Measurements from ENCODE around the gene GSN. TPM values are rescaled to one million over a fixed set of nuclear protein-coding genes. Genes with fewer than 3 reads are reported as not detected.

GSN gene
- total and polyA plus RNA-seq, 8 donors, result 215 to 909 (median 531) TPM

DNA sequence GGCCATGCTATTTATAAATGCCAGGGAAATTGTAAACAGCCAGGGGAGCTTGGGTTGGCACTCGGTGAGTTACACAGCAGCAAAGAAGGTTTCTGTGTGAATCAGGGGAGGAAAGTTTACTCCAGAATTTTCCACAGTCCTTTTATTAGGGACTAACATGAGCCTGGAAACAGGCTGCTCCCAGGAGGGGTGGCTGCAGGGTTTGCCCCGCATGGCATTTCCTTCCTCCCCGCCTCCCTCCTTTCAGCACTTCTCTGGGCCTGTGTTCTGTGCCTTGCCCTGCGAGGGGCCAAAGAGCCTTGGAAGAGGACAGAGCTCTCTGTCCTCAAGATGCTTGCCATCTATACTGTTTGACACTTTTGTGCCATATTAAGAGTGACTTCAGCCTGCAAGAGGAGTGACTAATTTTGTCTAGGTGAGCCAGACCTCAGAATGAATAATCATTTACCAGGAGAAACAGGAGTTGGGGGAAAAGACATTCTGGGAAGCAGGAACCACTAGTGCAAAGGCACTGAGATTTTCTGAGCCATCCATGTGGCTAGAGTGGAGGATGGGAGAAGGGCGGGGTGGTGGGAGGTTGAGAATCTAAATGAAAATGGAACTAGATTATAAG, 1.8 kb downstream of the GSN start:
- intact Hi-C loops (cut with DNase I; ENCODE audit: low total_unique reads), result loop anchor here (5.0 kb wide), 1 partner anchor 57 kb away; no protein-coding TSS in a partner anchor
- DNase-seq, result no peak
- Histone ChIP-seq H3K27me3 (no peaks in the 10 kb centered on the region), H3K9me3 (no peaks in the 10 kb centered on the region), H3K36me3 (peaks cover 0 to under 1% (median 0%) of the 10 kb centered on the region in 4 donors), H3K4me1 (peaks cover 44 to 81% (median 66%) of the 10 kb centered on the region in 4 donors), H3K27ac (peak overlapping the region; percentile 93 to 96 (median 95)), H3K4me3 (peak overlapping the region; percentile 79 to 90 (median 88))
- TF ChIP-seq, protein P1, sequence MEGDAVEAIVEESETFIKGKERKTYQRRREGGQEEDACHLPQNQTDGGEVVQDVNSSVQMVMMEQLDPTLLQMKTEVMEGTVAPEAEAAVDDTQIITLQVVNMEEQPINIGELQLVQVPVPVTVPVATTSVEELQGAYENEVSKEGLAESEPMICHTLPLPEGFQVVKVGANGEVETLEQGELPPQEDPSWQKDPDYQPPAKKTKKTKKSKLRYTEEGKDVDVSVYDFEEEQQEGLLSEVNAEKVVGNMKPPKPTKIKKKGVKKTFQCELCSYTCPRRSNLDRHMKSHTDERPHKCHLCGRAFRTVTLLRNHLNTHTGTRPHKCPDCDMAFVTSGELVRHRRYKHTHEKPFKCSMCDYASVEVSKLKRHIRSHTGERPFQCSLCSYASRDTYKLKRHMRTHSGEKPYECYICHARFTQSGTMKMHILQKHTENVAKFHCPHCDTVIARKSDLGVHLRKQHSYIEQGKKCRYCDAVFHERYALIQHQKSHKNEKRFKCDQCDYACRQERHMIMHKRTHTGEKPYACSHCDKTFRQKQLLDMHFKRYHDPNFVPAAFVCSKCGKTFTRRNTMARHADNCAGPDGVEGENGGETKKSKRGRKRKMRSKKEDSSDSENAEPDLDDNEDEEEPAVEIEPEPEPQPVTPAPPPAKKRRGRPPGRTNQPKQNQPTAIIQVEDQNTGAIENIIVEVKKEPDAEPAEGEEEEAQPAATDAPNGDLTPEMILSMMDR (IDR thresholded peaks at IDR 0.05), result no peak
- TF ChIP-seq POLR2AphosphoS5 (IDR thresholded peaks at IDR 0.05) (no peak), POLR2A (IDR thresholded peaks at IDR 0.05) (no peak), EP300 (IDR thresholded peaks at IDR 0.05) (no peak)
- WGBS, 5 donors, result 35 to 59% (median 48%) methylated on average over 5 of the region's 5 CpGs

DNA sequence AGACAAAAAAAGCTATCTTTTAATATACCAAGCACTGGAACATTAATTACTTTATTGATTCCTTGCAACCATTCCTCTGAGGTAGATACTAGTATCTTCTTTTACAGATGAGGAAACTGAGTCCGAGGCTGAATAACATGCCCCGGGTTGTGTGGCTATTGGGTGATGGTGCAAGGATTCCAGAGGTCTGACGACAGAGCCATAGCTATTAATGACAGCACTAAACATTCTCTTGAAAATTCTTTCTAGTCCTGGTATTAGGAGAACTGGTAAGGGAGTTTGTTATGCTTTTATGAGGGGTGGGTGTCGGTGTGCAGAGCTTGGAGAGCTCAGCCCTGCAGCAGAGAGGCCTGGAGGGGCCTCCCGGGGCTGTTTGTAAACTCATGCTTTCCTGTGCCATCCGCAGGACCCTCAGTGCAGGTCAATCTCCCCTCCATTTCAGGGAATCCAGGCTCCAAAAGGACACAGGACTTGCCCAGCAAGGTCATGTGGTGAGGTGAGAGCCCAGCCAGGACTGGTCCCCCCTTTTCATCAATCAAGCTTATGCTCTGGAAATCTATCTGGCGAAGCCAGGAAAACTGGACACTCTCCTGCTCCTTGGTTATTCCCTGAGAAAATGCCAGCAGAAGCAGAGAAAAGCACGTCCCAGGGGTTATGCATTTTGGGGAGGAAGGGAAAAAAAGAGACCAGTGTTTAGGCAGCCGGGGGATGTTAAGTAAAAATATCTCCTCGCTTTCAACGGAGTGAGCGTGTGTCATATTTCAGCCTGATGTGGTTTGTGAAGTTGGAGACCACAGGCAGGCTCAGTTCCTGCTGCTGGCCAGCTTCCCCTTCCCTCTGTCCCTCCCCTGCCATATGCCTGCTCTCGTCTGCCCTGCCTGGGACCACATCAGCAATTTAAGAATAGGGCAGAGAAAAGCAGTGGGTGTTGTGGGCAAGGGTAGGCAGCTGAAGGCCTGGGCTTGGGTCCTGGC, 3.7 kb downstream of the GSN start:
- peak in 1 of 2 donors; percentile 78 for DNase-seq
- intact Hi-C loops (cut with DNase I; ENCODE audit: low total_unique reads), result no loop called here
- TF ChIP-seq, protein P1 (IDR thresholded peaks at IDR 0.05), result no peak
- TF ChIP-seq POLR2AphosphoS5 (IDR thresholded peaks at IDR 0.05), result peak in 1 of 3 donors; percentile 23
- peak overlapping the region in 3 of 4 donors; percentile 1 to 89 (median 19) for H3K4me3 ChIP-seq
- H3K9me3 ChIP-seq, result no peaks in the 10 kb centered on the region
- 48 to 71% (median 64%) methylated on average over 13 of the region's 13 CpGs for WGBS, 5 donors
- H3K27ac ChIP-seq, result peak overlapping the region; percentile 47 to 96 (median 95)
- H3K36me3 ChIP-seq, result peaks cover 0 to 9% (median 0%) of the 10 kb centered on the region in 4 donors
- no peaks in the 10 kb centered on the region for H3K27me3 ChIP-seq
- H3K4me1 ChIP-seq, result peaks cover 48 to 93% (median 79%) of the 10 kb centered on the region in 4 donors

GRCh38 chr9:121272401-121272948, 4.5 kb downstream of the GSN start:
- intact Hi-C loops (cut with DNase I; ENCODE audit: low total_unique reads), result no loop called here
- no peaks in the 10 kb centered on the region for H3K27me3 ChIP-seq
- peaks cover 48 to 92% (median 81%) of the 10 kb centered on the region in 4 donors for H3K4me1 ChIP-seq
- WGBS, 5 donors, result 71 to 89% (median 73%) methylated on average over 6 of the region's 6 CpGs
- no peaks in the 10 kb centered on the region for H3K9me3 ChIP-seq
- TF ChIP-seq, protein P1 (IDR thresholded peaks at IDR 0.05), result no peak
- TF ChIP-seq EP300 (IDR thresholded peaks at IDR 0.05), result no peak
- no peak for TF ChIP-seq POLR2AphosphoS5 (IDR thresholded peaks at IDR 0.05)
- TF ChIP-seq POLR2A (IDR thresholded peaks at IDR 0.05), result no peak
- DNase-seq, result no peak
- peaks cover 0 to 9% (median 0%) of the 10 kb centered on the region in 4 donors for H3K36me3 ChIP-seq
- H3K27ac ChIP-seq, result peak overlapping the region; percentile 65 to 96 (median 95)
- H3K4me3 ChIP-seq, result peak overlapping the region in 2 of 4 donors; percentile 1 to 19
